GM18873 (cell line): ENCODE data around the gene KLHDC8A.
"Not testable (repeated sequence)": the region's sequence is repeated elsewhere in the genome, so short reads cannot be mapped to it uniquely, and the experiment has no call there.

ENCODE experiments used
- ATAC-seq: cut with Tn5 transposase; IDR thresholded peaks from one replicate; pipeline ENCODE4 v1.9.1; 2021; ENCODE audit warnings: mild to moderate bottlenecking, moderate library complexity, moderate number of reproducible peaks; ENCODE audit not compliant: unreplicated experiment, low FRiP score

The KLHDC8A gene

GRCh38 chr1:205298191-205298994, 58.3 kb downstream of the KLHDC8A start:
- ATAC-seq: no peak

- ATAC-seq: not testable (repeated sequence)
Measured at GRCh38 chr1:205297546-205298177, 59.1 kb downstream of the KLHDC8A start.

DNA sequence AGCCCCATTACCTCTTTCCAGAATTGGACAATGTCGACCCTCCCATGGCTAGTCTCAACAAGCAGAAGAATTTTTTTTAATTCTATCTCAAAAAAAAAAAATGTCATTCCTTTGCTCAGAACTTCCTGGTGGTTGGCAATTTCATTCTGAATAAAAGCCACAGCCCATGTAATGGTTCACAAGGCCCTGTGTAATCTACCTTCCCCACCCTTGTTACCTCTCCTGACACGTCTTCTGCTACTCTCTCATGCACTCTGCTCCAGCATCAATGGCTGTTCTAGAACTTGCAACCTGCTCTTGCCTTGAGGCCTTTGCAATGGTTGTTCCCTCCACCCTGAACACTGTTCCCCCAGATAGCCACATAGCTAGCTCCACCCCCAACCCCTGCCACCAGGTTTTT, 60.6 kb downstream of the KLHDC8A start:
- ATAC-seq: no peak

DNA sequence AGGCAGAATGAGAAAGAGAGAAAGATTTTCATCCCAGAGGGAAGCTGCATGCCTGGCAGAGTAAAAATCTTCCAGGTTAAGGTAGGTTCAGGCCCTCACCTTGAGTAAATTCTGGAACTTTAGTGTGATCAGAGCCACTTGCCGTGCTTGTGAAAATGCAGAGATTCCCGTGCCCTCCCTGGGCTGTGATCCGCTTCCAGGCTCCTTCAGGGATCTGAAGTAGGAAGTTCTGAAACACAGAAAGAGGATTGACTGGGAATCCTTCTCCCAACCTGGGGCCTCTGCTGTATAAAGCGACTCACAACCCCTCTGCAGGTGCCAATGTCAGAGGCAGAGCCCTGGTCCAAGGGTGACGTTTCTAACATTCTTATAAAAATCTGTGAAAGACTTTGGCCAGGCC, 61.8 kb downstream of the KLHDC8A start:
- ATAC-seq: no peak

GRCh38 chr1:205294175-205294917, 62.4 kb downstream of the KLHDC8A start:
- ATAC-seq: no peak

- no peak for ATAC-seq
Measured at GRCh38 chr1:205293350-205294074, 63.2 kb downstream of the KLHDC8A start.

- ATAC-seq: no peak
Measured at GRCh38 chr1:205291596-205291995, 65.1 kb downstream of the KLHDC8A start.

GRCh38 chr1:205287767-205288559, 68.8 kb downstream of the KLHDC8A start:
- ATAC-seq: peak; percentile 74

- no peak for ATAC-seq
Measured at GRCh38 chr1:205287076-205287475, 69.6 kb downstream of the KLHDC8A start.

- ATAC-seq: no peak
Measured at GRCh38 chr1:205286335-205286950, 70.3 kb downstream of the KLHDC8A start.
